HEK293 (cell line): ENCODE results near the gene SMTNL1.

Experiments
- CTCF ChIA-PET: fragments of 350-600 bp; formaldehyde crosslinking; extraction: SDS; loops from one replicate; lab custom pipeline; 2021; ENCODE audit warnings: antibody characterized with exemption; lab: Yijun Ruan, JAX
- POLR2A ChIA-PET: fragments of 300-600 bp; formaldehyde crosslinking; extraction: SDS; loops from one replicate; lab custom pipeline; 2020; ENCODE audit warnings: antibody characterized with exemption, inconsistent platforms; lab: Yijun Ruan, JAX
- H3K27ac ChIP-seq: fragments of 200-500 bp; sonication (Bioruptor generic); 2 replicates; pipeline ENCODE4 v1.5.1; 2014; ENCODE audit warnings: low read depth, low read length, control low read depth, inconsistent platforms; ENCODE audit errors: extremely low read depth
- H3K36me3 ChIP-seq, 2 experiments: fragments of 200-500 bp in 1 of 2; sonication (Bioruptor generic) in 1 of 2; 1 replicate in 1 of 2; 2 replicates in 1 of 2; pipeline ENCODE4 v1.5.1; 2014 to 2017; ENCODE audit warnings: inconsistent platforms in 2 of 2, low read length in 2 of 2; ENCODE audit not compliant: control insufficient read depth in 2 of 2, insufficient read depth in 1 of 2
- H3K4me1 ChIP-seq: fragments of 200-500 bp; sonication (Bioruptor generic); 2 replicates; pipeline ENCODE4 v1.5.1; 2014; ENCODE audit warnings: mild to moderate bottlenecking, low read length, inconsistent platforms; ENCODE audit not compliant: control insufficient read depth, insufficient read depth
- H3K4me3 ChIP-seq: 2 replicates; pipeline ENCODE4 v1.5.1; 2011; ENCODE audit warnings: low read depth, mild to moderate bottlenecking, control low read depth, low read length, moderate library complexity
- H3K9me3 ChIP-seq: fragments of 200-500 bp; sonication (Bioruptor generic); 2 replicates; pipeline ENCODE4 v1.5.1; 2014; ENCODE audit warnings: low read depth, low read length, inconsistent platforms; ENCODE audit not compliant: control insufficient read depth, insufficient read depth
- BCL11A ChIP-seq: fragments of 450-650 bp; formaldehyde crosslinking; IDR thresholded peaks from 2 replicates; pipeline ENCODE4 v1.5.1; 2016; ENCODE audit warnings: low read depth, missing biosample characterization, missing genetic modification characterization
- EGR2 ChIP-seq: fragments of 450-650 bp; formaldehyde crosslinking; IDR thresholded peaks from 2 replicates; pipeline ENCODE4 v1.5.1; 2016; ENCODE audit warnings: low read depth, missing biosample characterization, missing genetic modification characterization
- KLF16 ChIP-seq: fragments of 450-650 bp; formaldehyde crosslinking; IDR thresholded peaks from 2 replicates; pipeline ENCODE4 v1.5.1; 2017; ENCODE audit warnings: missing biosample characterization, missing genetic modification characterization
- KLF17 ChIP-seq: fragments of 450-650 bp; formaldehyde crosslinking; IDR thresholded peaks from 2 replicates; pipeline ENCODE4 v1.5.1; 2016; ENCODE audit warnings: missing biosample characterization, missing genetic modification characterization
- KLF8 ChIP-seq: fragments of 450-650 bp; formaldehyde crosslinking; IDR thresholded peaks from 2 replicates; pipeline ENCODE4 v1.5.1; 2016; ENCODE audit warnings: missing biosample characterization, missing genetic modification characterization
- KLF9 ChIP-seq: fragments of 450-650 bp; formaldehyde crosslinking; IDR thresholded peaks from 2 replicates; pipeline ENCODE4 v1.5.1; 2016; ENCODE audit warnings: missing biosample characterization, missing genetic modification characterization, low read depth
- MEIS1 ChIP-seq: sonication (generic); formaldehyde crosslinking; IDR thresholded peaks from 2 replicates; pipeline ENCODE4 v1.8.1; 2022; ENCODE audit warnings: missing genetic modification reagents, mild to moderate bottlenecking, borderline replicate concordance
- MYNN ChIP-seq: fragments of 450-650 bp; formaldehyde crosslinking; IDR thresholded peaks from 2 replicates; pipeline ENCODE4 v1.5.1; 2016; ENCODE audit warnings: missing biosample characterization, missing genetic modification characterization, borderline replicate concordance
- RBAK ChIP-seq: fragments of 450-650 bp; formaldehyde crosslinking; IDR thresholded peaks from 2 replicates; pipeline ENCODE4 v1.5.1; 2016; ENCODE audit warnings: missing biosample characterization, missing genetic modification characterization
- SP7 ChIP-seq: fragments of 450-650 bp; formaldehyde crosslinking; IDR thresholded peaks from 2 replicates; pipeline ENCODE4 v1.5.1; 2016; ENCODE audit warnings: missing biosample characterization, missing genetic modification characterization
- YY2 ChIP-seq: fragments of 450-650 bp; formaldehyde crosslinking; IDR thresholded peaks from 2 replicates; pipeline ENCODE4 v1.5.1; 2016; ENCODE audit warnings: missing biosample characterization, missing genetic modification characterization
- ZBTB17 ChIP-seq: fragments of 450-650 bp; formaldehyde crosslinking; IDR thresholded peaks from 2 replicates; pipeline ENCODE4 v1.5.1; 2016; ENCODE audit warnings: missing biosample characterization, missing genetic modification characterization
- ZBTB21 ChIP-seq: fragments of 450-650 bp; formaldehyde crosslinking; IDR thresholded peaks from 2 replicates; pipeline ENCODE4 v1.5.1; 2017; ENCODE audit warnings: missing biosample characterization, missing genetic modification characterization
- ZBTB7A ChIP-seq: fragments of 450-650 bp; formaldehyde crosslinking; IDR thresholded peaks from 2 replicates; pipeline ENCODE4 v1.5.1; 2016; ENCODE audit warnings: low read depth, missing biosample characterization, missing genetic modification characterization
- ZEB2 ChIP-seq: fragments of 450-650 bp; formaldehyde crosslinking; IDR thresholded peaks from 2 replicates; pipeline ENCODE4 v1.5.1; 2016; ENCODE audit warnings: missing biosample characterization, missing genetic modification characterization
- ZFHX2 ChIP-seq: fragments of 450-650 bp; formaldehyde crosslinking; conservative IDR thresholded peaks from 2 replicates; pipeline ENCODE4 v1.5.1; 2016; ENCODE audit warnings: missing biosample characterization, missing genetic modification characterization
- ZNF174 ChIP-seq: fragments of 450-650 bp; formaldehyde crosslinking; IDR thresholded peaks from 2 replicates; pipeline ENCODE4 v1.5.0; 2017; ENCODE audit warnings: missing biosample characterization, mild to moderate bottlenecking, missing genetic modification characterization
- ZNF175 ChIP-seq: fragments of 450-650 bp; formaldehyde crosslinking; IDR thresholded peaks from 2 replicates; pipeline ENCODE4 v1.5.1; 2016; ENCODE audit warnings: missing biosample characterization, missing genetic modification characterization
- ZNF184 ChIP-seq: fragments of 450-650 bp; IDR thresholded peaks from 2 replicates; pipeline ENCODE4 v1.5.1; 2018; ENCODE audit warnings: missing biosample characterization, mild to moderate bottlenecking, missing genetic modification characterization
- ZNF202 ChIP-seq: fragments of 450-650 bp; formaldehyde crosslinking; IDR thresholded peaks from 2 replicates; pipeline ENCODE4 v1.5.1; 2016; ENCODE audit warnings: missing biosample characterization, missing genetic modification characterization, borderline replicate concordance
- ZNF23 ChIP-seq: fragments of 450-650 bp; formaldehyde crosslinking; IDR thresholded peaks from 2 replicates; pipeline ENCODE4 v1.5.1; 2016; ENCODE audit warnings: missing biosample characterization, missing genetic modification characterization, borderline replicate concordance
- ZNF266 ChIP-seq: fragments of 450-650 bp; formaldehyde crosslinking; IDR thresholded peaks from 2 replicates; pipeline ENCODE4 v1.5.1; 2016; ENCODE audit warnings: missing biosample characterization, missing genetic modification characterization, low read depth
- ZNF366 ChIP-seq: fragments of 450-650 bp; formaldehyde crosslinking; conservative IDR thresholded peaks from 2 replicates; pipeline ENCODE4 v1.5.1; 2016; ENCODE audit warnings: missing biosample characterization, missing genetic modification characterization
- ZNF501 ChIP-seq: fragments of 450-650 bp; formaldehyde crosslinking; IDR thresholded peaks from 2 replicates; pipeline ENCODE4 v1.5.1; 2016; ENCODE audit warnings: missing biosample characterization, missing genetic modification characterization
- ZNF664 ChIP-seq: fragments of 450-650 bp; formaldehyde crosslinking; IDR thresholded peaks from 2 replicates; pipeline ENCODE4 v1.5.1; 2016; ENCODE audit warnings: missing biosample characterization, missing genetic modification characterization
- ZNF76 ChIP-seq: fragments of 450-650 bp; formaldehyde crosslinking; IDR thresholded peaks from 2 replicates; pipeline ENCODE4; 2016; ENCODE audit warnings: low read depth, missing biosample characterization, missing genetic modification characterization, borderline replicate concordance
- ZSCAN30 ChIP-seq: fragments of 450-650 bp; IDR thresholded peaks from 2 replicates; pipeline ENCODE4 v1.5.1; 2018; ENCODE audit warnings: missing biosample characterization, mild to moderate bottlenecking, missing genetic modification characterization, moderate library complexity
- TF ChIP-seq, protein P1 (sequence below): fragments of 450-650 bp; formaldehyde crosslinking; IDR thresholded peaks from 2 replicates; pipeline ENCODE4 v1.5.1; 2016; ENCODE audit warnings: missing biosample characterization, missing genetic modification characterization
- TF ChIP-seq, protein P2 (sequence below): fragments of 450-650 bp; formaldehyde crosslinking; IDR thresholded peaks from 2 replicates; pipeline ENCODE4 v1.5.1; 2016; ENCODE audit warnings: missing biosample characterization, missing genetic modification characterization

SMTNL1 gene

DNA sequence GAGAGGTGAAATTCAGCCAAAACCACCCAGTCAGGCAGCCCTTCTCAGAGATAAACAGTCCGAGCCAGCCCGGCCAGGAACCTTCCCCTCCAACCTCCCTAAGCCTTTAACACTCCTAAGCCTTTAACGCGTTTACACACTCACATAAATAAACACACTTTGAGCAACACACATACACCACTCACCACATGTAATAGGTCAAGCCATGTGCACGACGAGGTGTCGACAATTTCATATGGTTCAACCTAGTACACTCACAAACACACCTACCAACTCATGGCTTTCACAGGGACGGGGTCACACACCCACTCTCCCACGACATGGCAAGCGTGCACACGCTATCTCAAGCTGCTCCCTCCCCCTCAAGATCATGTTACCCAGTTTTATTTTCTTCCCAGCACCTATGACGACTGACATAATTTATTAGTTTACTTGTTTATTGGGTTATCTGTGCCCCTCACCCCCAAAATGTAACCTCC lies 37.4 kb upstream of the SMTNL1 start (continued):
- TF ChIP-seq ZBTB21 (tag by site-specific recombination): 0 out of 2 replicates have a peak, but pooled peaks have one; percentile 20
- no peak for TF ChIP-seq ZNF174
- no peak for TF ChIP-seq ZNF266 (tag by site-specific recombination)
- TF ChIP-seq KLF9 (tag by site-specific recombination): peak; percentile 43; the same call in 1 of the 2 replicates
- TF ChIP-seq ZEB2 (tag by site-specific recombination): 0 out of 2 replicates have a peak, but pooled peaks have one; percentile 29
- 0 out of 2 replicates have a peak, but pooled peaks have one; percentile 13 for TF ChIP-seq KLF16 (tag by site-specific recombination)
- TF ChIP-seq ZNF202: no peak
- 0 out of 2 replicates have a peak, but pooled peaks have one; percentile 43 for TF ChIP-seq SP7 (tag by site-specific recombination)
- peak; percentile 66; the same call in 1 of the 2 replicates for TF ChIP-seq EGR2 (tag by site-specific recombination)
- TF ChIP-seq KLF17 (tag by site-specific recombination): peak; percentile 47; the same call in 1 of the 2 replicates
- TF ChIP-seq RBAK: no peak
- TF ChIP-seq ZNF76 (tag by site-specific recombination): no peak
- TF ChIP-seq ZNF366 (tag by site-specific recombination): 0 out of 2 replicates have a peak, but pooled peaks have one; percentile 22
- peak; percentile 8; the same call in 1 of the 2 replicates for TF ChIP-seq BCL11A (tag by site-specific recombination)
- TF ChIP-seq ZNF501 (tag by site-specific recombination): 0 out of 2 replicates have a peak, but pooled peaks have one; percentile 22
- no peak for TF ChIP-seq ZNF23 (tag by site-specific recombination)
- TF ChIP-seq ZNF664: no peak
- peak; percentile 41; the same call in 1 of the 2 replicates for TF ChIP-seq ZSCAN30 (tag by site-specific recombination)
- TF ChIP-seq ZFHX2: peak; percentile 87
- TF ChIP-seq, all 188 proteins: peak for 22

GRCh38 chr11:57500515-57500914 lies 36.9 kb upstream of the SMTNL1 start:
- Histone ChIP-seq H3K4me1 (no peaks in the 10 kb centered on the region), H3K36me3 (peaks cover 0 to 16% of the 10 kb centered on the region in 2 experiments; a peak in 1 of 3 replicates), H3K4me3 (no peak overlapping the region), H3K27ac (no peak overlapping the region), H3K9me3 (no peaks in the 10 kb centered on the region)
- ChIA-PET POLR2A (no interaction called here), CTCF (interaction anchor here (2.6 kb wide), 1 partner anchor 9 kb away, joined by 9 read pairs; no protein-coding TSS in a partner anchor)
- TF ChIP-seq ZNF184 (tag by site-specific recombination): no peak
- 0 out of 2 replicates have a peak, but pooled peaks have one; percentile 29 for TF ChIP-seq ZBTB17 (tag by site-specific recombination)
- peak; percentile 57 for TF ChIP-seq EGR2 (tag by site-specific recombination)
- no peak for TF ChIP-seq ZEB2 (tag by site-specific recombination)
- TF ChIP-seq MYNN: no peak
- TF ChIP-seq ZNF23 (tag by site-specific recombination): no peak
- no peak for TF ChIP-seq ZNF175
- TF ChIP-seq ZFHX2: peak; percentile 36; the same call in 1 of the 2 replicates

- ChIA-PET POLR2A (no interaction called here), CTCF (interaction anchor here (1.2 to 2.6 kb wide), 4 partner anchors 7 to 13 kb away, joined by 3 to 20 read pairs (median 6); no protein-coding TSS in a partner anchor)
- Histone ChIP-seq H3K9me3 (no peaks in the 10 kb centered on the region), H3K4me1 (no peaks in the 10 kb centered on the region), H3K4me3 (no peak overlapping the region), H3K36me3 (peaks cover 0 to 14% of the 10 kb centered on the region in 2 experiments; a peak in 1 of 3 replicates), H3K27ac (no peak overlapping the region)
- TF ChIP-seq ZNF501 (tag by site-specific recombination) (no peak), ZBTB7A (tag by site-specific recombination) (no peak), KLF8 (tag by site-specific recombination) (no peak), YY2 (tag by site-specific recombination) (no peak), MEIS1 (no peak)
- TF ChIP-seq, protein P1, sequence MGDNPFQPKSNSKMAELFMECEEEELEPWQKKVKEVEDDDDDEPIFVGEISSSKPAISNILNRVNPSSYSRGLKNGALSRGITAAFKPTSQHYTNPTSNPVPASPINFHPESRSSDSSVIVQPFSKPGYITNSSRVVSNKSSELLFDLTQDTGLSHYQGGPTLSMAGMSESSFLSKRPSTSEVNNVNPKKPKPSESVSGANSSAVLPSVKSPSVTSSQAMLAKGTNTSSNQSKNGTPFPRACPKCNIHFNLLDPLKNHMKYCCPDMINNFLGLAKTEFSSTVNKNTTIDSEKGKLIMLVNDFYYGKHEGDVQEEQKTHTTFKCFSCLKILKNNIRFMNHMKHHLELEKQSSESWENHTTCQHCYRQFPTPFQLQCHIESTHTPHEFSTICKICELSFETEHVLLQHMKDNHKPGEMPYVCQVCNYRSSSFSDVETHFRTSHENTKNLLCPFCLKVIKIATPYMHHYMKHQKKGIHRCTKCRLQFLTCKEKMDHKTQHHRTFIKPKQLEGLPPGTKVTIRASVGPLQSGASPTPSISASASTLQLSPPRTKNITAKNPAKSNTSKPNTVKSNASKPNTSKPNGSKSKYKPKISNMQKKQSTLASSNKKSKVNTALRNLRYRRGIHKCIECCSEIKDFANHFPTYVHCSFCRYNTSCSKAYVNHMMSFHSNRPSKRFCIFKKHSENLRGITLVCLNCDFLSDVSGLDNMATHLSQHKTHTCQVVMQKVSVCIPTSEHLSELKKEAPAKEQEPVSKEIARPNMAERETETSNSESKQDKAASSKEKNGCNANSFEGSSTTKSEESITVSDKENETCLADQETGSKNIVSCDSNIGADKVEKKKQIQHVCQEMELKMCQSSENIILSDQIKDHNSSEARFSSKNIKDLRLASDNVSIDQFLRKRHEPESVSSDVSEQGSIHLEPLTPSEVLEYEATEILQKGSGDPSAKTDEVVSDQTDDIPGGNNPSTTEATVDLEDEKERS (tag by site-specific recombination): no peak
- TF ChIP-seq, protein P2, sequence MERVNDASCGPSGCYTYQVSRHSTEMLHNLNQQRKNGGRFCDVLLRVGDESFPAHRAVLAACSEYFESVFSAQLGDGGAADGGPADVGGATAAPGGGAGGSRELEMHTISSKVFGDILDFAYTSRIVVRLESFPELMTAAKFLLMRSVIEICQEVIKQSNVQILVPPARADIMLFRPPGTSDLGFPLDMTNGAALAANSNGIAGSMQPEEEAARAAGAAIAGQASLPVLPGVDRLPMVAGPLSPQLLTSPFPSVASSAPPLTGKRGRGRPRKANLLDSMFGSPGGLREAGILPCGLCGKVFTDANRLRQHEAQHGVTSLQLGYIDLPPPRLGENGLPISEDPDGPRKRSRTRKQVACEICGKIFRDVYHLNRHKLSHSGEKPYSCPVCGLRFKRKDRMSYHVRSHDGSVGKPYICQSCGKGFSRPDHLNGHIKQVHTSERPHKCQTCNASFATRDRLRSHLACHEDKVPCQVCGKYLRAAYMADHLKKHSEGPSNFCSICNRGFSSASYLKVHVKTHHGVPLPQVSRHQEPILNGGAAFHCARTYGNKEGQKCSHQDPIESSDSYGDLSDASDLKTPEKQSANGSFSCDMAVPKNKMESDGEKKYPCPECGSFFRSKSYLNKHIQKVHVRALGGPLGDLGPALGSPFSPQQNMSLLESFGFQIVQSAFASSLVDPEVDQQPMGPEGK (tag by site-specific recombination): no peak
These were observed 36.5 kb upstream of the SMTNL1 start for GRCh38 chr11:57500926-57501325.
